ENCODE data around the gene MTOR.

MTOR gene

DNA sequence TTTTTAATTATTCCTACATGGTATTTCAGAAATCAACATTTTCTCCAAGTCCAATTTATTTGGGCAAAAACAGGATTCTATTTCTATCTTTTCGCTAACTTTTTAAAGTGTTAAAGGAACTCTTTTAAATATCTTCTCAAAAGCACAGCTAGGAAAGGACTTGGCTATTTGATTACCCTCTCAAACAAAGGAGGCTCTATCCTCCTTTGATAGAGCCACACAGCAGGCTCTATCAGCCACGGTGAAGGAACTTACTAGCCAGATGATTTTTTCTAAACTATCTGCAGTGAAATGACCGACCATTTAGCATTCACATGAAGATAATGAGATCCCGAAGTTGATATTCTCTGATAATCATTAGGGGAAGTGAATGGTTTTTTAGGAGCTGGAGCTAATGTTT, 64.1 kb downstream of the MTOR start:
- H3K27me3 ChIP-seq: no peaks in the 10 kb centered on the region
- DNase-seq: no peak
- H3K27ac ChIP-seq: no peak overlapping the region
- no peaks in the 10 kb centered on the region for H3K9me3 ChIP-seq
- H3K36me3 ChIP-seq: peaks cover 75 to 95% (median 79%) of the 10 kb centered on the region in 3 donors
- intact Hi-C loops (cut with DNase I; ENCODE audit: low total_unique reads): no loop called here
- H3K4me3 ChIP-seq: no peak overlapping the region
- TF ChIP-seq, protein P1, sequence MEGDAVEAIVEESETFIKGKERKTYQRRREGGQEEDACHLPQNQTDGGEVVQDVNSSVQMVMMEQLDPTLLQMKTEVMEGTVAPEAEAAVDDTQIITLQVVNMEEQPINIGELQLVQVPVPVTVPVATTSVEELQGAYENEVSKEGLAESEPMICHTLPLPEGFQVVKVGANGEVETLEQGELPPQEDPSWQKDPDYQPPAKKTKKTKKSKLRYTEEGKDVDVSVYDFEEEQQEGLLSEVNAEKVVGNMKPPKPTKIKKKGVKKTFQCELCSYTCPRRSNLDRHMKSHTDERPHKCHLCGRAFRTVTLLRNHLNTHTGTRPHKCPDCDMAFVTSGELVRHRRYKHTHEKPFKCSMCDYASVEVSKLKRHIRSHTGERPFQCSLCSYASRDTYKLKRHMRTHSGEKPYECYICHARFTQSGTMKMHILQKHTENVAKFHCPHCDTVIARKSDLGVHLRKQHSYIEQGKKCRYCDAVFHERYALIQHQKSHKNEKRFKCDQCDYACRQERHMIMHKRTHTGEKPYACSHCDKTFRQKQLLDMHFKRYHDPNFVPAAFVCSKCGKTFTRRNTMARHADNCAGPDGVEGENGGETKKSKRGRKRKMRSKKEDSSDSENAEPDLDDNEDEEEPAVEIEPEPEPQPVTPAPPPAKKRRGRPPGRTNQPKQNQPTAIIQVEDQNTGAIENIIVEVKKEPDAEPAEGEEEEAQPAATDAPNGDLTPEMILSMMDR (IDR thresholded peaks at IDR 0.05): no peak
- no peaks in the 10 kb centered on the region for H3K4me1 ChIP-seq

DNA sequence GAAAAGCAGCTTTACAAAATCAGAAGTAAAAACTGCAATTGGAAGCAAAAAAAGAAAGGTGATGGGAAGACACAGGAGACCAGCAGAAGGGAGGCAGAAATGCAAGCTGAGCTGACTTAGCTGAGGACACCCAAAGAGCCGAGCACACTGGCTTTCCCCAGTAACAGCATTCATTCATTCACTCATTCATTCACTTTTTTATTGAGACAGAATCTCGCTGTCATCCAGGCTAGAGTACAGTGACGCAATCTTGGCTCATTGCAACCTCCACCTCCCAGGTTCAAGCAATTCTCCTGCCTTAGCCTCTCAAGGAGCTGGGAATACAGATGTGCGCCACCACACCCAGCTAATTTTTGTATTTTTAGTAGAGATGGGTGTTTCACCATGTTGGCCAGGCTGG, 65.0 kb downstream of the MTOR start:
- Histone ChIP-seq H3K9me3 (no peaks in the 10 kb centered on the region), H3K4me1 (no peaks in the 10 kb centered on the region), H3K27me3 (no peaks in the 10 kb centered on the region), H3K4me3 (no peak overlapping the region), H3K27ac (no peak overlapping the region), H3K36me3 (peaks cover 73 to 95% (median 75%) of the 10 kb centered on the region in 3 donors)
- TF ChIP-seq, protein P1 (IDR thresholded peaks at IDR 0.05): no peak
- no peak for DNase-seq
- intact Hi-C loops (cut with DNase I; ENCODE audit: low total_unique reads): no loop called here

DNA sequence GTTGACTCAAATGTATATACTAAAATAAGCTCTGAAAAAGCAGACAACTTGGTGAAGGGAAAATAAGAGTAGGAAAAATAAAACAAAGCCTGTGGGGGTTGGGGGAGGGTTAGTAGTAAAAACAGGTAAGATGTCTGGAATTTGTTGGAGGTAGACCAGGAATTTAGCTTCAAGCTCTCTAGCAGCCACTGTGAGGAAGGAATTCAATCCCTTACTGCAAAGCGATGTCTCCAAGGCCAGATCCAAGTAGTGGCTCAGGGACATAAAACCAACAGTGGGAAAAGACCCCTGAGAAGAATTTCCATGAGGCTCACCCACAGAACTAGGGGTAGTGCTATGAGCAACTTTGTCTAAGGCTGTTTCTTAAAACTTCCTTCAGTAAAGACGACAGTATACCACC, 65.4 kb downstream of the MTOR start:
- Histone ChIP-seq H3K27me3 (no peaks in the 10 kb centered on the region), H3K9me3 (no peaks in the 10 kb centered on the region), H3K36me3 (peaks cover 69 to 96% (median 74%) of the 10 kb centered on the region in 3 donors), H3K4me1 (no peaks in the 10 kb centered on the region), H3K4me3 (no peak overlapping the region), H3K27ac (no peak overlapping the region)
- TF ChIP-seq, protein P1 (IDR thresholded peaks at IDR 0.05): no peak
- intact Hi-C loops (cut with DNase I; ENCODE audit: low total_unique reads): no loop called here
- no peak for DNase-seq

DNA sequence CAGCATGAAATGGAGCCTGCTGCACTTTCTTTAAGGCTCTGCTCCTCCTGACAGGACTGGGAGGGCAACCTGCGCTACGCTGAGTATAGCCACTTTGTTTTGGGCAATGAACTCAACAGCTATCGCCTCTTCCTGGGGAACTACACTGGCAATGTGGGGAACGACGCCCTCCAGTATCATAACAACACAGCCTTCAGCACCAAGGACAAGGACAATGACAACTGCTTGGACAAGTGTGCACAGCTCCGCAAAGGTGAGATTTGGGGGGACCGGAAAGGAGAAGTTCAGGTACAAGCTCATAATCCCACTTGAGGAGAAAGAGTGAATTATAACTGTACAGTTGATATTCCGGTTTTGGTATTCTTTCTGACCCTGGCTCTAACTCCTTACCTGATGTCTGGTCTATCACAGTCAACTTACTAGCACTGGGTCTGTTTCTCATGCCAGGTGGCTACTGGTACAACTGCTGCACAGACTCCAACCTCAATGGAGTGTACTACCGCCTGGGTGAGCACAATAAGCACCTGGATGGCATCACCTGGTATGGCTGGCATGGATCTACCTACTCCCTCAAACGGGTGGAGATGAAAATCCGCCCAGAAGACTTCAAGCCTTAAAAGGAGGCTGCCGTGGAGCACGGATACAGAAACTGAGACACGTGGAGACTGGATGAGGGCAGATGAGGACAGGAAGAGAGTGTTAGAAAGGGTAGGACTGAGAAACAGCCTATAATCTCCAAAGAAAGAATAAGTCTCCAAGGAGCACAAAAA, 67.8 kb downstream of the MTOR start:
- intact Hi-C loops (cut with DNase I; ENCODE audit: low total_unique reads): no loop called here
- no peaks in the 10 kb centered on the region for H3K27me3 ChIP-seq
- no peak for DNase-seq
- TF ChIP-seq, protein P1 (IDR thresholded peaks at IDR 0.05): no peak
- H3K4me1 ChIP-seq: no peaks in the 10 kb centered on the region
- no peak overlapping the region for H3K27ac ChIP-seq
- H3K4me3 ChIP-seq: no peak overlapping the region
- H3K36me3 ChIP-seq: peaks cover 75 to 98% (median 78%) of the 10 kb centered on the region in 3 donors
- H3K9me3 ChIP-seq: no peaks in the 10 kb centered on the region

DNA sequence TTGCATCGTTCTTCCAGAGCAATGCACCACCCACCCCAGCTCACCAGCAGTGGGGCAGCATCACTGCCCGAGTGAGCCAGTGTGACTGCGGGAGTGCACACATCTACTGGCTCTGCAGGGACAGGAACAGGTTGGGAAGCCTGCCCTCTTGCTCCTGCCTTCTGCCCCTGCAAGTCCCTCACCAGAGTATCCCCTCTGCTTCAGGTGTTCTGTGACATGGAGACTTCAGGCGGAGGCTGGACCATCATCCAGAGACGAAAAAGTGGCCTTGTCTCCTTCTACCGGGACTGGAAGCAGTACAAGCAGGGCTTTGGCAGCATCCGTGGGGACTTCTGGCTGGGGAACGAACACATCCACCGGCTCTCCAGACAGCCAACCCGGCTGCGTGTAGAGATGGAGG, 69.0 kb downstream of the MTOR start:
- TF ChIP-seq, protein P1 (IDR thresholded peaks at IDR 0.05): no peak
- no peak for DNase-seq
- Histone ChIP-seq H3K27me3 (no peaks in the 10 kb centered on the region), H3K36me3 (peaks cover 66 to 93% (median 66%) of the 10 kb centered on the region in 3 donors), H3K4me1 (peaks cover 0 to 11% (median 0%) of the 10 kb centered on the region in 4 donors), H3K4me3 (no peak overlapping the region), H3K9me3 (no peaks in the 10 kb centered on the region), H3K27ac (no peak overlapping the region)
- intact Hi-C loops (cut with DNase I; ENCODE audit: low total_unique reads): no loop called here
